ENCODE measurements around the gene FFAR3. TPM values are rescaled to one million over a fixed set of nuclear protein-coding genes. Genes with fewer than 3 reads are reported as not detected.

FFAR3 gene
- total RNA-seq, 1 donor from 2014 or later = 0.14 TPM

Small RNAs within 50 kb of the gene (microRNA-seq; reads per million reads assigned to microRNA genes)
- gene MIR5196 = not detected

Other genes with a start within 250 kb of the FFAR3 start
- 2.3 TPM for gene FXYD3, start 242.6 kb upstream of the FFAR3 start, total RNA-seq
- gene LGI4, start 223.4 kb upstream of the FFAR3 start, total RNA-seq = 10.0 TPM
- gene FXYD1, start 219.6 kb upstream of the FFAR3 start, total RNA-seq = 556 TPM
- gene FXYD7, start 215.2 kb upstream of the FFAR3 start, total RNA-seq = not detected
- 23.5 TPM for gene FXYD5, start 203.7 kb upstream of the FFAR3 start, total RNA-seq
- gene FAM187B, start 129.7 kb upstream of the FFAR3 start, total RNA-seq = not detected
- 6.8 TPM for gene LSR, start 109.5 kb upstream of the FFAR3 start, total RNA-seq
- 151 TPM for gene USF2, start 89.5 kb upstream of the FFAR3 start, total RNA-seq
- gene HAMP, start 75.9 kb upstream of the FFAR3 start, total RNA-seq = not detected
- not detected for gene MAG, start 66.3 kb upstream of the FFAR3 start, total RNA-seq
- 0.19 TPM for gene CD22, start 29.3 kb upstream of the FFAR3 start, total RNA-seq
- gene FFAR1, start 10.6 kb upstream of the FFAR3 start, total RNA-seq = not detected
- gene GPR42, start 12.6 kb downstream of the FFAR3 start, total RNA-seq = not detected
- gene FFAR2, start 89.8 kb downstream of the FFAR3 start, total RNA-seq = 0.32 TPM
- not detected for gene KRTDAP, start 132.0 kb downstream of the FFAR3 start, total RNA-seq
- gene DMKN, start 155.2 kb downstream of the FFAR3 start, total RNA-seq = 3.4 TPM
- gene SBSN, start 169.9 kb downstream of the FFAR3 start, total RNA-seq = not detected
- not detected for gene GAPDHS, start 175.0 kb downstream of the FFAR3 start, total RNA-seq
- 84.6 TPM for gene TMEM147, start 187.2 kb downstream of the FFAR3 start, total RNA-seq
- not detected for gene ATP4A, start 205.2 kb downstream of the FFAR3 start, total RNA-seq
- gene PMIS2, start 227.7 kb downstream of the FFAR3 start, total RNA-seq = not detected

Measured in Right ventricle myocardium inferior (tissue), 1 donor.